Measurements from ENCODE around the gene ZNF230.
A peak's percentile ranks its signal among the peaks of the same experiment; 100 is the strongest.

ZNF230 gene

GRCh38 chr19:43983544-43983911, 19.2 kb upstream of the ZNF230 start:
- CTCF ChIA-PET = interaction anchor here (0.6 kb wide), 1 partner anchor 12 kb away, joined by 3 read pairs; no protein-coding TSS in a partner anchor
- no peak for TF ChIP-seq CTCF (IDR thresholded peaks at IDR 0.05; ENCODE audit: insufficient read depth, low read length, missing control alignments)
- DNase-seq (ENCODE audit: low read depth, low spot score) = no peak
- H3K4me3 ChIP-seq (ENCODE audit: low read depth, low read length) = peak overlapping the region; percentile 94
- POLR2A ChIA-PET = interaction anchor here (0.6 to 0.7 kb wide), 2 partner anchors 273 to 417 kb away, joined by 3 read pairs; no protein-coding TSS in a partner anchor

- DNase-seq (ENCODE audit: low read depth, low spot score) = peak; percentile 88
- ChIA-PET POLR2A (interaction anchor here (0.6 to 0.7 kb wide), 2 partner anchors 273 to 417 kb away, joined by 3 read pairs; no protein-coding TSS in a partner anchor), CTCF (interaction anchor here (1.2 kb wide), 1 partner anchor 18 kb away, joined by 3 read pairs; no protein-coding TSS in a partner anchor)
- peak within 1 kb of the TSS; percentile 94 for H3K4me3 ChIP-seq (ENCODE audit: low read depth, low read length)
- TF ChIP-seq CTCF (IDR thresholded peaks at IDR 0.05; ENCODE audit: insufficient read depth, low read length, missing control alignments) = no peak
Measured at GRCh38 chr19:43983912-43984686, 18.7 kb upstream of the ZNF230 start, which contains the start of gene ZNF155. Gene ZNF155 (plus strand): TSS chr19:43984188. CDS start chr19:43988544, 4,356 bp downstream.

GRCh38 chr19:43984687-43985000, 18.1 kb upstream of the ZNF230 start:
- ChIA-PET CTCF (interaction anchor here (1.2 kb wide), 1 partner anchor 17 kb away, joined by 3 read pairs; no protein-coding TSS in a partner anchor), POLR2A (no interaction called here)
- no peak for TF ChIP-seq CTCF (IDR thresholded peaks at IDR 0.05; ENCODE audit: insufficient read depth, low read length, missing control alignments)
- peak overlapping the region; percentile 94 for H3K4me3 ChIP-seq (ENCODE audit: low read depth, low read length)
- DNase-seq (ENCODE audit: low read depth, low spot score) = no peak

- DNase-seq (ENCODE audit: low read depth, low spot score) = no peak
- H3K4me3 ChIP-seq (ENCODE audit: low read depth, low read length) = no peak overlapping the region
- no peak for TF ChIP-seq CTCF (IDR thresholded peaks at IDR 0.05; ENCODE audit: insufficient read depth, low read length, missing control alignments)
- CTCF ChIA-PET = no interaction called here
- POLR2A ChIA-PET = no interaction called here
Measured at GRCh38 chr19:43997631-43998290, 5.0 kb upstream of the ZNF230 start.

- ChIA-PET POLR2A (no interaction called here), CTCF (interaction anchor here (0.7 to 1.3 kb wide), 2 partner anchors 18 to 22 kb away, joined by 3 to 4 read pairs; partner anchors contain the start of gene ZNF222)
- no peak for TF ChIP-seq CTCF (IDR thresholded peaks at IDR 0.05; ENCODE audit: insufficient read depth, low read length, missing control alignments)
- no peak for DNase-seq (ENCODE audit: low read depth, low spot score)
- H3K4me3 ChIP-seq (ENCODE audit: low read depth, low read length) = peak overlapping the region; percentile 92
Measured at GRCh38 chr19:44002212-44002565, 568 bp upstream of the ZNF230 start.

GRCh38 chr19:44003461-44004009, 778 bp downstream of the ZNF230 start:
- TF ChIP-seq CTCF (IDR thresholded peaks at IDR 0.05; ENCODE audit: insufficient read depth, low read length, missing control alignments) = no peak
- CTCF ChIA-PET = interaction anchor here (1.4 kb wide), 1 partner anchor 51 kb away, joined by 3 read pairs; no protein-coding TSS in a partner anchor
- POLR2A ChIA-PET = no interaction called here
- H3K4me3 ChIP-seq (ENCODE audit: low read depth, low read length) = peak overlapping the region; percentile 92
- DNase-seq (ENCODE audit: low read depth, low spot score) = no peak
